ENCODE results near the gene PCIF1. TPM values are rescaled to one million over a fixed set of nuclear protein-coding genes. Genes with fewer than 3 reads are reported as not detected.

The PCIF1 gene
- total RNA-seq, 1 experiment from 2014 or later = 35.3 TPM

DNA sequence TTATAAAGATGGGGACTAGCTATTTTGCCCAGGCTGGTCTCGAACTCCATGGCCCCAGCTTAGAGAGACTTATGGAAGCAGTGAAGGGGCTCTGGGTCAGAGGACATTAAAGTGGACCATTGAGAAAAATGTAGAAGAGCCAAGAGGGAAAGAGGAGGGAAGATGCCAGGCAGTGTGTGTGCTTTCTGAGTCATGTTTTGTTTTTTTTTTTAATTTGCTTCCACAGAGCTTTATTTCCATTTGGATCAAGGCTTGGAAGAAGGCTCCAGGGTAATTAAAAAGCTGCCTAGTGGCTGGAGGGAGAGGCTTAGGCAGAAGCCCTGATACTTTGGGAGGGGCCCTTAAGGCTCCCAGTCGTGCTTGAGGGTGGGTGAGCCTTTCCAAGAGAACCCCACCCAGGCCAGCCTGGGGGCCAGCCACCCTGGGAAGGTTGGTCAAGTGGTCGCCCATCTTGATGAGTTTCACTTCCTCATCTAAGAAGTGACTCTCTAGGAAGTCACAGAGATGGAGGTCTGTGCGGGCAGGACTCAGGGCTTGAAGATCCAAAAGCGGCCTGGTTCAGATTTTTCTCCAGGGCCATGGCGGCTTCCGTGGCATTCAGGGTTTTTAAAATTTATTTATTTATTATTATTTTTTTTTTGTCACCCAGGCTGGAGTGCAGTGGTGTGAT, 40.5 kb downstream of the PCIF1 start:
- Histone ChIP-seq H3K4me3 (no peak overlapping the region), H4K20me1 (ENCODE audit: insufficient read depth) (no peaks in the 10 kb centered on the region), H3K9me3 (ENCODE audit: insufficient read depth, low read depth) (no peaks in the 10 kb centered on the region), H3K27me3 (ENCODE audit: insufficient read depth, low read depth) (no peaks in the 10 kb centered on the region), H3K36me3 (ENCODE audit: low read depth) (no peaks in the 10 kb centered on the region), H3K4me2 (no peak overlapping the region), H3K79me2 (ENCODE audit: low read depth) (peaks cover 15% of the 10 kb centered on the region), H3K4me1 (replicated peaks; ENCODE audit: insufficient read depth) (peaks cover 22% of the 10 kb centered on the region), H3K27ac (no peak overlapping the region), H3F3A (ENCODE audit: insufficient read depth, low read depth) (peaks cover 22% of the 10 kb centered on the region), H2AFZ (no peak overlapping the region), H3K9me2 (ENCODE audit: insufficient read depth) (no peaks in the 10 kb centered on the region)
- no TSS peak for BruUV-seq (replicated peaks)
- no peak for DNase-seq
- ChIA-PET CTCF (interaction anchor here (0.7 to 0.9 kb wide), 3 partner anchors 12 to 489 kb away, joined by 5 to 7 read pairs (median 6); no protein-coding TSS in a partner anchor), POLR2A (ENCODE audit: unreplicated experiment) (no interaction called here)
- no peak for TF ChIP-seq EZH2 (IDR thresholded peaks at IDR 0.05; ENCODE audit: low read depth)
- TF ChIP-seq, protein P1, sequence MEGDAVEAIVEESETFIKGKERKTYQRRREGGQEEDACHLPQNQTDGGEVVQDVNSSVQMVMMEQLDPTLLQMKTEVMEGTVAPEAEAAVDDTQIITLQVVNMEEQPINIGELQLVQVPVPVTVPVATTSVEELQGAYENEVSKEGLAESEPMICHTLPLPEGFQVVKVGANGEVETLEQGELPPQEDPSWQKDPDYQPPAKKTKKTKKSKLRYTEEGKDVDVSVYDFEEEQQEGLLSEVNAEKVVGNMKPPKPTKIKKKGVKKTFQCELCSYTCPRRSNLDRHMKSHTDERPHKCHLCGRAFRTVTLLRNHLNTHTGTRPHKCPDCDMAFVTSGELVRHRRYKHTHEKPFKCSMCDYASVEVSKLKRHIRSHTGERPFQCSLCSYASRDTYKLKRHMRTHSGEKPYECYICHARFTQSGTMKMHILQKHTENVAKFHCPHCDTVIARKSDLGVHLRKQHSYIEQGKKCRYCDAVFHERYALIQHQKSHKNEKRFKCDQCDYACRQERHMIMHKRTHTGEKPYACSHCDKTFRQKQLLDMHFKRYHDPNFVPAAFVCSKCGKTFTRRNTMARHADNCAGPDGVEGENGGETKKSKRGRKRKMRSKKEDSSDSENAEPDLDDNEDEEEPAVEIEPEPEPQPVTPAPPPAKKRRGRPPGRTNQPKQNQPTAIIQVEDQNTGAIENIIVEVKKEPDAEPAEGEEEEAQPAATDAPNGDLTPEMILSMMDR (conservative IDR thresholded peaks at IDR 0.05) = no peak
- intact Hi-C loops (cut with micrococcal nuclease; ENCODE audit: unreplicated experiment) = loop anchor here (5.0 kb wide), 2 partner anchors 37 to 387 kb away; no protein-coding TSS in a partner anchor

- Histone ChIP-seq H3K4me3 (no peak overlapping the region), H3K9me2 (ENCODE audit: insufficient read depth) (no peaks in the 10 kb centered on the region), H3K79me2 (ENCODE audit: low read depth) (peaks cover 8% of the 10 kb centered on the region), H3K4me2 (no peak overlapping the region), H2AFZ (no peak overlapping the region), H3K9me3 (ENCODE audit: insufficient read depth, low read depth) (no peaks in the 10 kb centered on the region), H3K36me3 (ENCODE audit: low read depth) (no peaks in the 10 kb centered on the region), H3K27ac (no peak overlapping the region), H4K20me1 (ENCODE audit: insufficient read depth) (no peaks in the 10 kb centered on the region), H3K4me1 (replicated peaks; ENCODE audit: insufficient read depth) (peaks cover 16% of the 10 kb centered on the region), H3K27me3 (ENCODE audit: insufficient read depth, low read depth) (no peaks in the 10 kb centered on the region), H3F3A (ENCODE audit: insufficient read depth, low read depth) (peaks cover 16% of the 10 kb centered on the region)
- no peak for DNase-seq
- TF ChIP-seq, protein P1 (conservative IDR thresholded peaks at IDR 0.05) = no peak
- no peak for TF ChIP-seq EZH2 (IDR thresholded peaks at IDR 0.05; ENCODE audit: low read depth)
- intact Hi-C loops (cut with micrococcal nuclease; ENCODE audit: unreplicated experiment) = no loop called here
- no TSS peak for BruUV-seq (replicated peaks)
- ChIA-PET POLR2A (ENCODE audit: unreplicated experiment) (no interaction called here), CTCF (no interaction called here)
These were observed 41.2 kb downstream of the PCIF1 start for GRCh38 chr20:45975686-45976085.

DNA sequence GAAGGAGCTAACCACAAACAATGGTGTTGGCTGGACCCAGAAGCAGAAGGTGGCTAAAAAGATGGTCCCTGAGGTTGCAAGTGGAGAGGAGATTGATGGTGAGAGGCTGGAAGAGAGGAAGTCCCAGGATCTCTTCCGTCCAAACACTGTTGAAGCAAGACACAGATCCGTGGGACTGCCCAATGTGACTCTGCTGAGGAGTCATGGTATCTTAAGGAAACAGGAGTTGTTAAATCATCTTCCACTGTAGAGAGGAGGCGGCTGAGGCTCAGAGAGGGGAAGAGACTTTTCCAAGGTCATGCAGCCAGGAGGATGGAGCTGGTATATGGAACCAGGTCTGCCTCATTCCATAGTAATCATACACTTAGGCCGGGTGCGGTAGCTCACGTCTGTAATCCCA, 41.6 kb downstream of the PCIF1 start:
- TF ChIP-seq EZH2 (IDR thresholded peaks at IDR 0.05; ENCODE audit: low read depth) = no peak
- BruUV-seq (replicated peaks) = no TSS peak
- no peaks in the 10 kb centered on the region for H3K9me2 ChIP-seq (ENCODE audit: insufficient read depth)
- no peaks in the 10 kb centered on the region for H3K9me3 ChIP-seq (ENCODE audit: insufficient read depth, low read depth)
- no peaks in the 10 kb centered on the region for H3K27me3 ChIP-seq (ENCODE audit: insufficient read depth, low read depth)
- H2AFZ ChIP-seq = no peak overlapping the region
- no peak for DNase-seq
- H3K4me1 ChIP-seq (replicated peaks; ENCODE audit: insufficient read depth) = peaks cover 13% of the 10 kb centered on the region
- CTCF ChIA-PET = no interaction called here
- POLR2A ChIA-PET (ENCODE audit: unreplicated experiment) = no interaction called here
- intact Hi-C loops (cut with micrococcal nuclease; ENCODE audit: unreplicated experiment) = no loop called here
- H3K4me3 ChIP-seq = no peak overlapping the region
- peaks cover 4% of the 10 kb centered on the region for H3K79me2 ChIP-seq (ENCODE audit: low read depth)
- no peaks in the 10 kb centered on the region for H3K36me3 ChIP-seq (ENCODE audit: low read depth)
- H3K4me2 ChIP-seq = no peak overlapping the region
- H4K20me1 ChIP-seq (ENCODE audit: insufficient read depth) = no peaks in the 10 kb centered on the region
- no peak overlapping the region for H3K27ac ChIP-seq
- H3F3A ChIP-seq (ENCODE audit: insufficient read depth, low read depth) = peaks cover 14% of the 10 kb centered on the region

GRCh38 chr20:45981261-45981660, 46.8 kb downstream of the PCIF1 start:
- TF ChIP-seq, protein P1 (conservative IDR thresholded peaks at IDR 0.05) = no peak
- no peak for TF ChIP-seq EZH2 (IDR thresholded peaks at IDR 0.05; ENCODE audit: low read depth)
- no peak overlapping the region for H3K27ac ChIP-seq
- H3K4me2 ChIP-seq = no peak overlapping the region
- ChIA-PET CTCF (no interaction called here), POLR2A (ENCODE audit: unreplicated experiment) (no interaction called here)
- H3K79me2 ChIP-seq (ENCODE audit: low read depth) = no peaks in the 10 kb centered on the region
- H3K4me1 ChIP-seq (replicated peaks; ENCODE audit: insufficient read depth) = no peaks in the 10 kb centered on the region; the same call in 1 of the 2 replicates
- no peaks in the 10 kb centered on the region for H3K9me2 ChIP-seq (ENCODE audit: insufficient read depth)
- no peaks in the 10 kb centered on the region for H3K36me3 ChIP-seq (ENCODE audit: low read depth)
- BruUV-seq (replicated peaks) = no TSS peak
- no peak overlapping the region for H2AFZ ChIP-seq
- H3F3A ChIP-seq (ENCODE audit: insufficient read depth, low read depth) = no peaks in the 10 kb centered on the region; the same call in 1 of the 2 replicates
- no peaks in the 10 kb centered on the region for H4K20me1 ChIP-seq (ENCODE audit: insufficient read depth)
- no peak overlapping the region for H3K4me3 ChIP-seq
- H3K27me3 ChIP-seq (ENCODE audit: insufficient read depth, low read depth) = no peaks in the 10 kb centered on the region
- H3K9me3 ChIP-seq (ENCODE audit: insufficient read depth, low read depth) = no peaks in the 10 kb centered on the region
- no peak for DNase-seq
- intact Hi-C loops (cut with micrococcal nuclease; ENCODE audit: unreplicated experiment) = no loop called here
